Measurements from ENCODE around the gene DSCAM.
"Not testable (repeated sequence)": the region's sequence is repeated elsewhere in the genome, so short reads cannot be mapped to it uniquely, and the experiment has no call there.

The DSCAM gene

DNA sequence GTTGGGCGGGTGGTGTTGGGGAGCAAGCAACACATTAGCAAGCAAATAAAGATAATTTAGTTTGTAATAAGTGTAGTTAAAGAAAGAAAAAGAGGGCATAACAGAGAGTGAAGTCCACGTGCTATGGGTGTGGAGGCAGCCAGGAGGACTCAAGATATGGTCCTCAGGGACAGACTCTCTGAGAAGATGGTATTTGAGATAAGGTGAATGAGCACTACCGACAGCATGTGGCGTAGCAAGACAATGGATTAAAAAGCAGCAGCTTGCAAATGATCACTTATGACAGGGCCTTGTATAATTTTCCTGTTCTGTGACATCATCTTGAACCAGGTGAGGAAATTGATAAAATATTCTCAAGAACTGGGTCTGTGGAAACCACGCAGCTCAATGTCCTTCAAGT is 491.9 kb downstream of the DSCAM start:
- no peak for DNase-seq

DNA sequence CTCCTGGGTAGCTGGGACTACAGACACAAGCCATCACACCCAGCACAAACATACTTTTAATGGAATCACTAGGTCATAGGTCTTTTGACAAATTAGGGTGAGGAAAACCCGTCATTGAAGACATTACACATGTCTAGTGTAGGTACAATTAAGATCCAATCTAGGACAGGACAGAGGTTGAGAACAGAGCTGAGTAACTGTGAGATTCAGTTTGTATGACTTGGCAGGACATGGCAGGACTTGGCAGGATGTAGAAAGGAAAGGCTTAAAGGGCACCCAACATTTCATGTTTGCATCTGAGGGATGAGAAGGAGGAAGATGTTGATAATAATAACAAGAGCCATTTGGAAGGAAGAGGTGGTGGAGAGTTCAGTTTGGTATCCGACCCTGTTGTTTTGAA is 496.0 kb downstream of the DSCAM start:
- no peak for DNase-seq

DNA sequence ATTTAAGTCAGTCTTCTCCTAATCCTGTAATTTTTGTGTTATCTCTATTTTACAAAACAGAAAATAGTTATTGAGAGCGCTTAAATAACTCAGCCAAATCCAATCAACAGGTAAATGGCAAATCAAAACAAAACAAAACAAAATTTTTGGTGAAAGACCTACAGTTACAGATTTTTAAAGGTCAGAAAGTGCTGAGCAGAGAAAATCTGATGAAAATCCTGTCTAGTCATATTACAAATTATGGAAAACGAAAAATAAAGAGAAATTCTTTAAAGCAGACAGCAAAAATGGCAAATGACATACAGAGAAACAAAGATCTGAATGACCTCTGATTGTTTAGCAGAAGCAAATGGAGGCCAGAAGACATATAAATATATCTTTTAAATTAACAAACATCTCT is 497.4 kb downstream of the DSCAM start:
- no peak for DNase-seq

DNA sequence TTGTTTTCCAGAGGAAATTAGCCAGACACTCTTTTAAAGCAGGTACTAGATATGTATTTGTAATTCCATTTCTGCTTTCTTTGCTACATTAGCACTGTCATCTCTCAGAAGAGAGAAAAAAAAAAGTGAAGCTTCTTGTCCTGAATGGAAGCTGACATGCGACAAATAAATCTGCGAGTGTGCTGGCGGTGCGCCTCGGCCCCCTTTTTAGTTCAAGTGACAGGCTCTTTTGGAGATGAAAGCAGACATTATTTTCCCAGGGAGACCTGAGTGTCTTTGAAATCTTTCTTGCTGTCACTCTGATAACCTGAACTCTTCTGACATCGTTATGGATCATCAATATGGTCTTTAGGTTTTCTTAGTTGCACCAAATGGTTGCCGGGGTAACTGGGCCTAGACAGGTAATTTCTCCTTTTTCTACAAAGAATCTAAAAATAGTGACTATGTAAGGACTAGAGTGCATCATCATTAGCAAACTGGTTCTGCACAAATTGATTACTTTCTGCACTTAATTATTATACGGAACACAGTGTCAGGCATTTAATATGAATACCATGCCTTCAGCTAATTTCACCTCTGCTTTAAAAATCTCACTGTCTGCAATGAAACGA is 501.1 kb downstream of the DSCAM start:
- DNase-seq = peak; percentile 70

- no peak for DNase-seq
Measured at GRCh38 chr21:40340357-40340756, 506.6 kb downstream of the DSCAM start.

GRCh38 chr21:40339050-40339449 is 507.9 kb downstream of the DSCAM start:
- DNase-seq = no peak

DNA sequence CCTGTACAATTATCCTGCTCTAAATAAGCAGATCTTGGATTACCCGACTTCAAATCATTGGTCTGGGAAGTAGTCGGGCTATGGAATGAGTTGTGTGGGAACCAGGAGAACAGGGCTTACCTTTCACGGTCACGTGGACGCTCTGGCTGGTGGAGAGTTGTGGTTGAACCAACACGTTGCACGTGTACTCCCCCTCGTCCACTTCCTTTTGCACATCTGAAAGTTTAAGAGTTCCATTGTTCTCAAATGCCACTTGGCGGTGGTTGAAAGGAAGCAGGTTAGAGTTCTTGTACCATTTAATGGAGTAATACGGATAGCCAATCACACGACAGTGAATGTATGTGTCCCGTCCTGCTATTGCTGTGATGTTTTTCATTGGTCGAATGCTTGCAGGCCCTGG is 509.0 kb downstream of the DSCAM start:
- DNase-seq = no peak

GRCh38 chr21:40335704-40336103 is 511.3 kb downstream of the DSCAM start:
- no peak for DNase-seq

GRCh38 chr21:40334159-40334558 is 512.8 kb downstream of the DSCAM start:
- no peak for DNase-seq

GRCh38 chr21:40333731-40334130 is 513.2 kb downstream of the DSCAM start:
- DNase-seq = no peak

- DNase-seq = no peak
Measured at GRCh38 chr21:40331804-40332203, 515.2 kb downstream of the DSCAM start.

DNA sequence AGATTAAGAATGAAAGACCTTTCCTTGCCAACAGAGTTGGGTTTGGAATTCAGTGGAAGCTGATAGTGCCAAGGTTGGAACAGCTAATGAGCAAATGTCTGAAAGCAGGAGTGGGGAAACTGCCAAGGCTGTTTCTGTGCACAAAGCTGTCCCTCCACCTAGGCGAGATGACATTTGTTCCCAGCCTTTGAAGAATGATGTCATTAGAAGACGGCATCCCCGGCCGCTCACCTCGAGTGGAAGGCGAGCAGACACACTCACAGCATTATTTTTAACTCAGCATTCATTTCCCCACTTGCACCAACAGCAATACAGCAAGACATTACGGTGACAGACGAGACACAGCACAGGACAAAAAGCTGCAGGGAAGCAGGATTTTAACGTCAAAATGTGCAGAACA is 515.8 kb downstream of the DSCAM start:
- no peak for DNase-seq

- DNase-seq = no peak
Measured at GRCh38 chr21:40324389-40324788, 522.6 kb downstream of the DSCAM start.

DNA sequence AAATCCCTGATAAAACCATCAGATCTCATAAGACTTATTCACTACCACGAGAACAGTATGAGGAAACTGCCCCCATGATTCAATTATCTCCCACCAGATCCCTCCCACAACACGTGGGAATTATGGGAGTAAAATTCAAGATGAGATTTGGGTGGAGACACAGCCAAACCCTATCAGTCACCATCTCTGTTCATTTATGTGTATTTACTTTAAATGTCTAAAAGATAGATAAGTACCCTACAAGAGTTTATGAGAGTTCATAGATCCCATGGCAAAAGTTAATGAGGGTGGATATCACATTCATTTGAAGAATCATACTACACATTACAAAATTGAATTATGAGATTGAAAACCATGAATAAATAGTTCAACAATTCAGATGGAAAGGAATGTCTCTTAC is 526.2 kb downstream of the DSCAM start:
- DNase-seq = not testable (repeated sequence)

- no peak for DNase-seq
Measured at GRCh38 chr21:40318371-40318770, 528.6 kb downstream of the DSCAM start.

DNA sequence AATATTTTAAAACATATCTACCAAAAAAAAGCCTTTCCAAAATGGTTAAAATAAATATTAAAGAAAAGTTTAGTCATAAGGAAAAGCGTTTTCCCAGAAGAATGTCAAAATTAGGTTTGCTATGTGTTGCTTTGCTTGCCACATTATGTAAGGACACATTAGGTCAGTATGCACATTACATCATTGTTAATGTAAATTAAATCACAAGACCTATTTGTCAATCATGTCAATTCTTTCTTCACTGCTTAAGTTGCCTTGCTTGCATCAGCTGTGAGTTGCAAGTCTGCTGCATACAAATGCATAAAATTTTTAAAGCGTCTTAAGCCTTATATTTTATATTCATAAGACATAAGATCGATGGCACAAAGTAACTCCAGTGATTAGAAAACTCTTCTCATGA is 530.9 kb downstream of the DSCAM start:
- no peak for DNase-seq

DNA sequence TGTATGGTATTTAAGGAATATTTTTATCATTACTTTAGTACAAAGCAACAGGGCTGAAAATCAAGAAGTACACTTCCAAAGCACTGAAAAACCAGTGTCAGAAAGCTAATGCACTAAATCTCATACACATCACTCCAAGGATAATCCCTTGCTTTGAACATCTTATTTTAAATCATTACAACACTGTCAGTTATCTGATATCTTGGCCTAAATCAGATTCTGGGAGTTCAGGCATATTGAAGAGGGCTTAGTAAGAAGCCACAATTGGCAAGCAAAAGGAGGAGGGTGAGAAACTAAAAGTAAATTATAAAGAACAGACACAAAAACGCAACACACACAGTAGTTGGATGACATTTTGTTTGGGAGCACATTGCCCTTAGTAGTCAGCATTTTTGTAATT is 531.3 kb downstream of the DSCAM start:
- DNase-seq = no peak

DNA sequence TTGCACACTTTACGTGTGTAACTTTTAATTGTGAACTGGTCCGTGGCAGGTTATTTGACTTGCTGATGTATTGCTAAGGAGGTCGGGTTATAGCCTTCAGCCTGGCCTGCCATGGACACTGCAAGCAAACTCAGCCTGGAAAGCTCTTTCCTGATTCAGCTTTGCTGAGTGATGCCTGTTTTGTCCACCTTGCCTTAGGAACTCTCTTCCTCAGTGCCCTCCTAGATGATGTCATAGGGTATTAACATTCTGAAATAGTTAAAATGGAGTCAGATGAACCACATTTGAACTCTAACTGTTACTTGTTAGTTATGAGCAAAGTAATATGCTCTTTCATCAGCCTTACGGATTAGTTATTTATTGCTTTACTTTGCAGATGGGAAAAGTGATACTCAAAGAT is 533.7 kb downstream of the DSCAM start:
- DNase-seq = no peak

GRCh38 chr21:40300300-40300699 is 546.7 kb downstream of the DSCAM start:
- DNase-seq = no peak

DNA sequence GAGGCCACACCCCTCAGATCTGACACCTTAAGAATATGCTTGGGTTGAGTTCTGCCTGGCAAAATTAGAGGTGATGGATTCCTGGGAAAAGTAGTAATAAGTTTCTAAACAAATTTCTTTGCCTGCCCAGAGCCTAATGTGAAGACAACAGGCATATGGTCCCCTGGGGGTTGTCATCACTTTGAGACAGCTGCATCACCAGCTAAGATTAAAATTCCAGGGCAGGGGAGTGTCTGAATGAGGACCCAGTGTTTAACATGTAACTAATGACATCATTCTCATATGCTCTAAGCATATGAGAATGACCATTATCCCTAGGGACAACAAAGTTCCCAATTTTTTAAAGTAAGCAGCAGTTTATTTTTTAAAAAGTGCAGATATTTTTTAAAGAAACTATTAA is 547.5 kb downstream of the DSCAM start:
- DNase-seq = peak; percentile 20

DNA sequence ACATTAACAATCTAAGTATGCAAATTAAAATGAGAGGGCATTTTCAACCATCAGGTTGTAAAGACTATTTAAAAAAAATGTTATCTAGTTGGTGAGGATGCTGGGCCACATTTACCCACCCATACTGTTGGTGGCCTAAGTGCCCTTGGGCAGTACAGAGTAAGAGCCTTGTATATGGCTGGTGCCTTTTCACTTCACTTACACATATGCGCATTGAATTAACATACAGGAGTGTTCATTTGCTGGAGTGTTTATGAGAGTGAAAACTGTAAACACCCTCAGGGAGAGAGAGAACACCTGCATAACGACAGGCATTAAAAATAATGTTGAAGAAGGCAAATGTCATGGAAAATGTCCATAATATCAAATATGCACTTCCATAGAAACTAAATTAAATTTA is 552.6 kb downstream of the DSCAM start:
- no peak for DNase-seq

- no peak for DNase-seq
Measured at GRCh38 chr21:40291560-40291959, 555.4 kb downstream of the DSCAM start.

DNA sequence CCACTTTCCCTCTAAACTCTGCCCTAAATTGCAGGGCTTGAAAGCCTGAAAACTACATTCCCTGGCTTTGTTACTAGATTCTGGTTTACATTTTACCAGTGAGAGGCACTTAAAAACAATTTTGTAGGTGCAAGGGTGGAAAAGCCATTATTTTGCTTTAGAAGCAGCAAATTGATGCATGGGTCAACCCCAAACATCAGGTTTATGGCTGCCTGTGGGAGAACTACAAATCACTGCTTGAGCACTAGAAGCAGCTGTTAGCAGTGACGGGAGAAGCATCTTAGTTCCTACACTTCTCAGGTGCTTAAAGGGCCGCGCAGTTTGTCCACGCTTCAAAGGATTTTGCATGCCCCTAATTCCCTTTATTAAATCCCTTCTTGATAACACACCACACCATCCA is 562.5 kb downstream of the DSCAM start:
- no peak for DNase-seq

DNA sequence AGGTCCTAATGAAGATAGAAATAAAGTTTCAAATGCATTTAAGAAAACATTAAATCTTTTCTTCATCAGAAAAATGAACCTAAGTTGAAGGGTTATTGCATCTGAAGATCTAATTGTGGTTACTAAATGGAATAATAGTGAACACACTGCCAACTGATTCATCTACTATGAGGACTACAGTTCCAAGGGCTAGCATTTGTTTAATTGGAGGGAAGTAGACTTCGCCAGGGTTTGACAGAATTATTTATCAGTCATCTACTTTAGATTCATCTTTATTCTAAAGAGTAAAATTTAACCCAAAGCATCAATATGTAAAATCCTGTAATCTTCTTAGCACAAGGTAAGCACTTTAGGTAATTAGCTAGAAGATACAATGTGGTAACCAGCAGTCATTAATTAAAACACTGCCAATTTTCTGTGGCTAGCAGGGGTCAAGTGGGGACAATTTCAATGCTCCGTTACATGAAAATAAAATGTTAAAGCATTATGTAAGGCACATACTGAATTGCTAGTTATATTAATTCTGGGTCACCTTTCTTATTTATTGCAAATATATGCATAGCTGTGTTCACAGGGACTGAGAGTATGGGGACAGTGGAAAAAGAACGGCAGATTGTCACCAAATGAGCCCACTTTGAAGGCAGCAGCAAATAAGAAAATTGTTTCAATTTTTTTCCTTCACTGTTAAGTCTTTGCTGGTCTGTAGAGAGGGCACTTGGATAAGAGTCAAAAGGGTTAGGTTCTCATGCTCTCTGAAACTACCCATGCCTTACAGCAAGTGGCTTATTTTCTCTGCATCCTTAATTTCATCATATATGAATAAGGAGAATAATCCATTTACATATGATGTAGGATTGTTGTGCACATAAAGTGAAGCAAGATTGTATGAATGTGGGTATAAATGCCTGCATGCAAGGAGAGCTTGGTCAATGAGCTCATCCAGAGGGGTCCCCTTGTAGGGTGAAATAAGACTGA is 563.8 kb downstream of the DSCAM start:
- DNase-seq = no peak

- no peak for DNase-seq
Measured at GRCh38 chr21:40278345-40278744, 568.6 kb downstream of the DSCAM start.

Data from eye (tissue), 1 donor.